Brain microvascular endothelial cell (primary cell): ENCODE measurements around the gene VPS33B.

Experiments
- DNase-seq: peaks from one replicate; pipeline ENCODE4 v3.0.0-alpha.2; 2020
- H3K27ac ChIP-seq: fragments of 250-450 bp; sonication (Bioruptor Pico); 2 replicates; pipeline ENCODE4 v1.5.1; 2020; ENCODE audit warnings: mild to moderate bottlenecking, moderate library complexity
- H3K27me3 ChIP-seq: fragments of 250-450 bp; sonication (Bioruptor Pico); replicated peaks from 2 replicates; pipeline ENCODE4 v1.5.1; 2020; ENCODE audit warnings: mild to moderate bottlenecking
- H3K36me3 ChIP-seq: fragments of 250-450 bp; sonication (Bioruptor Pico); replicated peaks from 2 replicates; pipeline ENCODE4 v1.5.1; 2020; ENCODE audit warnings: mild to moderate bottlenecking
- H3K4me3 ChIP-seq: 2 replicates; pipeline ENCODE4 v1.5.1; 2011; ENCODE audit warnings: low read depth, mild to moderate bottlenecking, control low read depth, low read length, moderate library complexity
- in situ Hi-C: cut with HindIII; loops from 2 replicates; pipeline ENCODE4 v1.10.0; 2017; ENCODE audit warnings: low sequenced_read_pairs, low pct_ligation_motif_present
- TF ChIP-seq, protein P1 (sequence below): IDR thresholded peaks from 2 replicates; pipeline ENCODE4 v1.5.1; 2011; ENCODE audit warnings: low read depth, mild to moderate bottlenecking, moderate library complexity, low read length, control low read depth, inconsistent platforms; ENCODE audit errors: missing control alignments

The VPS33B gene

DNA sequence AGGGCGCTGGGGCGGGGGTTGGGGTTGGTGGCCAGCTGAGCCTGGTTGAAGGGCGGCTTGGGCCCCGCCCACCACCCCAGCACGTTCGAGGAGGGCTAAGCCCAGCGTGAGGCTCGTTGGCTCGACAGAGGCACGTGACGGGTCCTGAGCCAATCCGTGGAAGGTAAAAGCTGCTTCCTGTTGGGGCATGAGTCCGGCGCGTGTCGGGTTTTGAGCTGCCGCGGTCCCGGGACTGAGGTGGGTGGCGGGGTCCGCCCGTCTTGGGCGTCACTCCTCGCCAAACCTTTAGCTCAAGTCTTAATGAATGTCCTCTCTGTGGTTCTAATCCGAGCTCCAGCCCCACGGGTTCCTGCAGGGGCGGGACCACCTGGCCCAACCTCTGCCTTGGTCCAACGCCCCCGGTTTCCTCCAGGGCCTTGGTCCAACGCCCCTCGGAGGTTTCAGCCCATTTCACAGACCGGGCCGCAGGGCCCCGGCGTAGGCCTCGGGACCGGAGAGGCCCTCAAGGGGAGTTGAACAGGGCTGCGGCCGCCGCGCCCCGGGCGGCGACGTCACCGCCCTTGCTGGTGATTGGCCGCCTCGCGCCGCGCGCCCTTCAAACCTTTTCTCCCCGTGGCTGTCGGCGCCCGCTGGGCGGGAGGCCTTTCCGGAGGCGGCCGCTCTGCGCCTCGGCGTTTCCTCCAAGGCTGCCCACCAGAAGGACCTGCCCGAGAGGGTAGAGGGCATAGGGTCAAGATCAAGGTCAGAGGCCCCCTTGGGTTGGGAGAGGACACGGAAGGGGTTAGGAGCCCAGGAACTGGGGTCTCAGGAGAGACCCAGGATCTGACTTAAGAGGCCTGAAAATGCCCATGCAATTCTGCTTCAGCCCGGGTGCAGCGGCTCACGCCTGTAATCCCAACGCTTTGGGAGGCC lies 67.4 kb downstream of the VPS33B start, which contains the start of gene RCCD1:
RCCD1 (plus strand) TSS at position 173 of the 912 bp plus-strand sequence. CDS start 1,851 bp downstream, outside the sequence.
- Histone ChIP-seq H3K27me3 (no peaks in the 10 kb centered on the region), H3K36me3 (peaks cover 36% of the 10 kb centered on the region), H3K4me3 (peak within 1 kb of the TSS; percentile 76), H3K27ac (peak within 1 kb of the TSS; percentile 85)
- DNase-seq = peak; percentile 93
- in situ Hi-C loops = no loop called here
- TF ChIP-seq, protein P1, sequence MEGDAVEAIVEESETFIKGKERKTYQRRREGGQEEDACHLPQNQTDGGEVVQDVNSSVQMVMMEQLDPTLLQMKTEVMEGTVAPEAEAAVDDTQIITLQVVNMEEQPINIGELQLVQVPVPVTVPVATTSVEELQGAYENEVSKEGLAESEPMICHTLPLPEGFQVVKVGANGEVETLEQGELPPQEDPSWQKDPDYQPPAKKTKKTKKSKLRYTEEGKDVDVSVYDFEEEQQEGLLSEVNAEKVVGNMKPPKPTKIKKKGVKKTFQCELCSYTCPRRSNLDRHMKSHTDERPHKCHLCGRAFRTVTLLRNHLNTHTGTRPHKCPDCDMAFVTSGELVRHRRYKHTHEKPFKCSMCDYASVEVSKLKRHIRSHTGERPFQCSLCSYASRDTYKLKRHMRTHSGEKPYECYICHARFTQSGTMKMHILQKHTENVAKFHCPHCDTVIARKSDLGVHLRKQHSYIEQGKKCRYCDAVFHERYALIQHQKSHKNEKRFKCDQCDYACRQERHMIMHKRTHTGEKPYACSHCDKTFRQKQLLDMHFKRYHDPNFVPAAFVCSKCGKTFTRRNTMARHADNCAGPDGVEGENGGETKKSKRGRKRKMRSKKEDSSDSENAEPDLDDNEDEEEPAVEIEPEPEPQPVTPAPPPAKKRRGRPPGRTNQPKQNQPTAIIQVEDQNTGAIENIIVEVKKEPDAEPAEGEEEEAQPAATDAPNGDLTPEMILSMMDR = no peak

DNA sequence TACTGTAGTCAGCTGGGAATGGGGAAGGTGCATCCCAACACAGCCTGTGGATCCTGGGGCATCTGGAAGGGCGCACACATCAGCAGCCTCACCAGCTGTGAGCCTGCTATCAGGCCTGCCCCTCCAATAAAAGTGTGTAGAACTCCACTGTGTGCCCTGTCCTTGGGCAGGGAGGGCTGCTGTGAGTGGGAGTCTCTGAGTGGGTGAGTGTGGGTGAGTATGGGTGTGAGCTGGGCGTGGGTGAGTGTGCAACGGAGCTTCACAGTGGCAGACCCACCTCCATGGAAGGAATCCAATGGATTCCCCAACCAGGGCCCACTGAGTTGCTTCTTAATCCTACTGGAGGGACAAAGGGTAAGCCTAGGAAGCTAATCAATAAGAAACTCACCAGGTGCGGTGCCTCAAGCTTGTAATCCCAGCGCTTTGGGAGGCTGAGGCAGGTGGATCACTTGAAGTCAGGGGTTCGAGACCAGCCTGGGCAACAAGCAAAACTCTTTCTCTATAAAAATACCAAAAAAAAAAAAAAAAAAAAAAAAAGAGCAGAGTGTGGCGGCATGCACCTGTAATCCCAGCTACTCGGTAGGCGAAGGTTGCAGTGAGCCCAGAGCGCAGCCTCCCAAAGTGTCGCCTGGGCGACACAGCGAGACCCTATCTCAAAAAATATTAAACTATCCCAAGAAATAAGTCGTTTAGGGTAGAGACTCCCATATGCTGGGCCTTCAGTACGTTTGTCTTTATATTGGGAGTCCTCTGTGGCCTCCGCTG lies 68.3 kb downstream of the VPS33B start:
- in situ Hi-C loops = no loop called here
- Histone ChIP-seq H3K27me3 (no peaks in the 10 kb centered on the region), H3K36me3 (peaks cover 44% of the 10 kb centered on the region), H3K27ac (no peak overlapping the region), H3K4me3 (no peak overlapping the region)
- DNase-seq = no peak
- TF ChIP-seq, protein P1 = no peak

DNA sequence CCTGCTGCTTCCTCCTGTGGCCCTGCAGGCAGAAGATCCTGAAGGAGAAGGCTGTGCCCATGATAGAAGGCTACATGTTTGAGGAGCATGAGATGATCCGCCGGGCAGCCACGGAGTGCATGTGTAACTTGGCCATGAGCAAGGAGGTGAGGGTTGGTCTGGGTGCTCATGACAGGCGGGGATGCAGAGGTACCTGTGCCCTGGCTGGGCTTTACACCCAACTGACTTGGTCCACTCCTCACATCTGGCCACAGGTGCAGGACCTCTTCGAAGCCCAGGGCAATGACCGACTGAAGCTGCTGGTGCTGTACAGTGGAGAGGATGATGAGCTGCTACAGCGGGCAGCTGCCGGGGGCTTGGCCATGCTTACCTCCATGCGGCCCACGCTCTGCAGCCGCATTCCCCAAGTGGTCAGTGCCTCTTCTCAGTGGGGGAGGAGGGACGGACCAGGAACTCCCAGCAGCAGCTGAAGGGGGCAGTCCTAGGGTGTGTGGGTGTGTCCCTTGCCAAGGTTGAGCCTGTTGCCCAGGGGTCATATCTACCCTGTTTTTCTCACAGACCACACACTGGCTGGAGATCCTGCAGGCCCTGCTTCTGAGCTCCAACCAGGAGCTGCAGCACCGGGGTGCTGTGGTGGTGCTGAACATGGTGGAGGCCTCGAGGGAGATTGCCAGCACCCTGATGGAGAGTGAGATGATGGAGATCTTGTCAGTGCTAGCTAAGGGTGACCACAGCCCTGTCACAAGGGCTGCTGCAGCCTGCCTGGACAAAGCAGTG lies 69.3 kb downstream of the VPS33B start:
- peaks cover 53% of the 10 kb centered on the region for H3K36me3 ChIP-seq

DNA sequence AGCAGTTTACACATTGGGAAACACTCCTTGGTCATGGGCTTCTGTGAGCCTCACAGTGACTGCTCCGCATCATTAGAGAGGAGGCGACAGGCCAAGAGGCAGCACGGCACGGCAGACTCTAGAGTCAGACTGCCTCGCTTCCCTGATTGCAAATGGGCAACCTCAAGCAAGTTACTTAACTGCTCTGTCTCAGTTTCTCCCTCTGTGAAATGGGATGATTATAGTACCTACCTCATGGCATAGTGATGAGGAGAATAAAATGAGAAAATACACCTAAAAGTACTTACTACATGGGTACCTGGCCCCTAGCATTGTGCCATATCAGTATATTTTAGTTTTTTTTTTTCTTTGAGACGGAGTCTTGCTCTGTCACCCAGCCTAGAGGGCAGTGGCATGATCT lies 71.7 kb downstream of the VPS33B start:
- Histone ChIP-seq H3K36me3 (peaks cover 75% of the 10 kb centered on the region), H3K4me3 (no peak overlapping the region), H3K27ac (no peak overlapping the region), H3K27me3 (no peaks in the 10 kb centered on the region)
- TF ChIP-seq, protein P1 = no peak
- in situ Hi-C loops = no loop called here
- no peak for DNase-seq

More for the DNA sequence above, 69.3 kb downstream of the VPS33B start:
- H3K4me3 ChIP-seq = no peak overlapping the region
- H3K27me3 ChIP-seq = no peaks in the 10 kb centered on the region
- in situ Hi-C loops = no loop called here
- H3K27ac ChIP-seq = no peak overlapping the region
- no peak for DNase-seq
- TF ChIP-seq, protein P1 = no peak

DNA sequence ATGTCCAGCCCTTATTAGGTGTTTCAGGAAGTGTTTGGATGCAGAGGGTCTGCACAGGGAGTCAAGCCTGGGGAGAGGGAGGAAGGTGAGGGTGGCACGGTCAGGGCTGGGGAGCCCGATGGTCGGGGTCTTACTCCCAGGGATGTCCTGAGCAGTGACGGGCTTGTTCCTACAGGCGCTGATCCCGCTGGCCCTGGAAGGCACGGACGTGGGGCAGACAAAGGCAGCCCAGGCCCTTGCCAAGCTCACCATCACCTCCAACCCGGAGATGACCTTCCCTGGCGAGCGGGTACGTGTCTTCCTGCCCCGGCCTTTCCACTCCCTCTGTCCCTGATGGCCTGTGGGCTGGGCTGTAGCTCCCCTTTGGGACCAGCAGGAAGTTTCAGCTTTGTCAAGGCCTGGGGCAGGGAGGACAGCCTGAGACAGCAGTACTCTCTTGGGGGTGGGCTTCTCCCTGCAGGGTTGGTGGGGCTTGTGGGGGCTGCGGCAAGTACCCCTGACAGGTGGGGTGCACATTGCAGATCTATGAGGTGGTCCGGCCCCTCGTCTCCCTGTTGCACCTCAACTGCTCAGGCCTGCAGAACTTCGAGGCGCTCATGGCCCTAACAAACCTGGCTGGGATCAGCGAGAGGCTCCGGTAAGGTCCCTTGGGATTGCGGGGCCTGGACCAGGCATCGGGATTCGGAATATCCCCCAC lies 72.3 kb downstream of the VPS33B start:
- peaks cover 78% of the 10 kb centered on the region for H3K36me3 ChIP-seq
- H3K27ac ChIP-seq = peak overlapping the region; percentile 5
- H3K27me3 ChIP-seq = no peaks in the 10 kb centered on the region

More for the DNA sequence above, 72.3 kb downstream of the VPS33B start:
- no peak for DNase-seq
- in situ Hi-C loops = no loop called here
- TF ChIP-seq, protein P1 = no peak
- H3K4me3 ChIP-seq = no peak overlapping the region
